Cardiac fibroblast (primary cell): Measurements from ENCODE around the gene SLC47A2.
A peak's percentile ranks its signal among the peaks of the same experiment; 100 is the strongest.
"Not testable (repeated sequence)": the region's sequence is repeated elsewhere in the genome, so short reads cannot be mapped to it uniquely, and the experiment has no call there.

Experiments used
- DNase-seq, 2 donors: peaks; one replicate each; pipeline versions ENCODE4 v3.0.0 to v3.0.0-alpha.2; 2010; ENCODE audit warnings: low read depth in 2 of 2
- H3K4me3 ChIP-seq, 2 donors: replicated peaks in 1 of 2; 1 replicate in 1 of 2; 2 replicates in 1 of 2; pipeline ENCODE4 v1.5.1; 2011; ENCODE audit warnings: low read depth in 2 of 2, low read length in 2 of 2, mild to moderate bottlenecking in 2 of 2, moderate library complexity in 1 of 2
- TF ChIP-seq, protein P1 (sequence below): IDR thresholded peaks from one replicate; pipeline ENCODE4 v1.5.1; 2011; ENCODE audit warnings: low read depth, mild to moderate bottlenecking, low read length, inconsistent platforms

SLC47A2 gene

DNA sequence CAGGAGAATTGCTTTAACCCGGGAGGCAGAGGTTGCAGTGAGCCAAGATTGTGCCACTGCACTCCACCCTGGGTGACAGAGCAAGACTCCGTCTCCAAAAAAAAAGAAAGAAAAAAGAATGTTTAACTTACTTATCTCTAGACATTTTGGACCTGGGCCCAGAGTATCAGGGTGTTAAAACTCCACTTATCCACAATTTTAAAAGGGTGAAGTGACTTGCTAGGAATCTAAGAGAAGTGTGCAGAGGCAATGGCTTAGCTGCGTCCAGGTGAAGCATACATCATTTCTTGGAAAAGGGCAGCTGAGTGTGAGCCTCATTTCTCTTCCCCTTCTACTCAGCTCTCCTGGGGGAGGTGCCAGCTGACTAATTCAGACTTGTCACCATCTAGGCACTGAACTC, 42.8 kb downstream of the SLC47A2 start:
- no peak overlapping the region for H3K4me3 ChIP-seq
- DNase-seq: no peak
- TF ChIP-seq, protein P1, sequence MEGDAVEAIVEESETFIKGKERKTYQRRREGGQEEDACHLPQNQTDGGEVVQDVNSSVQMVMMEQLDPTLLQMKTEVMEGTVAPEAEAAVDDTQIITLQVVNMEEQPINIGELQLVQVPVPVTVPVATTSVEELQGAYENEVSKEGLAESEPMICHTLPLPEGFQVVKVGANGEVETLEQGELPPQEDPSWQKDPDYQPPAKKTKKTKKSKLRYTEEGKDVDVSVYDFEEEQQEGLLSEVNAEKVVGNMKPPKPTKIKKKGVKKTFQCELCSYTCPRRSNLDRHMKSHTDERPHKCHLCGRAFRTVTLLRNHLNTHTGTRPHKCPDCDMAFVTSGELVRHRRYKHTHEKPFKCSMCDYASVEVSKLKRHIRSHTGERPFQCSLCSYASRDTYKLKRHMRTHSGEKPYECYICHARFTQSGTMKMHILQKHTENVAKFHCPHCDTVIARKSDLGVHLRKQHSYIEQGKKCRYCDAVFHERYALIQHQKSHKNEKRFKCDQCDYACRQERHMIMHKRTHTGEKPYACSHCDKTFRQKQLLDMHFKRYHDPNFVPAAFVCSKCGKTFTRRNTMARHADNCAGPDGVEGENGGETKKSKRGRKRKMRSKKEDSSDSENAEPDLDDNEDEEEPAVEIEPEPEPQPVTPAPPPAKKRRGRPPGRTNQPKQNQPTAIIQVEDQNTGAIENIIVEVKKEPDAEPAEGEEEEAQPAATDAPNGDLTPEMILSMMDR: no peak

DNA sequence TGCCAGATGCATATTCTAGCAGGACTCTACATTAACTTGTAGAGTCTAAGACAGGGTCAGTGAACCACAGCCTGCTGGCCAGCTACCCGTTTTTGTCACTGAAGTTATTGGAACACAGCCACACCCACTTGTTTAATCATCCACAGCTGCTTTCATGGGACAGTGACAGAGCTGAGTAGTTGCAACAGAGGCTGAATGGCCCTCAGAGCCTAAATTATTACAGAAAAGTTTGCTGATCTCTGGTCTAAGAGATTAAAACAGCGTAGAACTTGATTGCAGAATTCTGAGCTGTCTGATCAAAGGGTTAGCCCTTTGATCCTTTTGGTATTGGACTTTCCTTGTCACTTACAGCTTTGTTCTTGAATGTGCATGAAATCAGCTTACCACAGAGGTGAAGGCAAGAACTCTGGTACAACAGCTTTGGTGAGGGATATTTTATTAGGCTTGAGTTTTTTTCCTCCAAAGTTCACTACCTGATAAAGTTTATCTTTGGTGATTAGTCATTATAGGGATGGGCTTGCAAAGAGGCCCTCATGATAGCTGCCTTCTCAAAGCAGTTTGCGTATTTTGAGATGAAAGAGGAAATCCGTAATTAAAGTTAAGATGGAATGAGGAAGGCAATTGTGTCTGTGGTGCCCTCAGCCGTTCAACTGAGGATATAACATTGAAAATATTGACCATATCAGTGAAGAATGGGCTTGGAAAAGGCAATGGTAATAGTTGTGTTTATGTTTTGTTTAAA, 44.2 kb downstream of the SLC47A2 start:
- DNase-seq: peak; percentile 21 to 28
- no peak overlapping the region for H3K4me3 ChIP-seq
- TF ChIP-seq, protein P1: peak; percentile 3

DNA sequence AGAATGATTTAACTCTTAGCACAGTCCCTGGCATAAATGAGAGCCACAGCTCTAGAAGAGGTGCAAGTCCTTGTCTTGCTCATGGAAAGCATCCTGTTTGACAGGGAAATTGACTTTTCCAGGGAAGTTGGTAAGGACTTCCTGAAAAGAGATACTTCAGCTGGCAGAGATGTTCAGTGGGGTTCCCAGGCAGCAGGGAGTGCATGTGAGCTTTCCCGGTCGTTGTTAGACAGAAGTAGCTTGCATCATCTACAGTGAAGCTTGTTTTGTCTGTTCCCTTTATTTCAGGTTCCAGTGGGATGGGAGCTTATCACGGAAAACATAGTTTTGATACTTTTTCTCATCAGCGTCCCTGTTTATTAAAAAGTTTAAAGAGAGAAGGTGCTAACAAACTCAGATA, 45.0 kb downstream of the SLC47A2 start:
- peak in 1 of 2 donors; percentile 11 for DNase-seq
- H3K4me3 ChIP-seq: no peak overlapping the region
- TF ChIP-seq, protein P1: no peak

DNA sequence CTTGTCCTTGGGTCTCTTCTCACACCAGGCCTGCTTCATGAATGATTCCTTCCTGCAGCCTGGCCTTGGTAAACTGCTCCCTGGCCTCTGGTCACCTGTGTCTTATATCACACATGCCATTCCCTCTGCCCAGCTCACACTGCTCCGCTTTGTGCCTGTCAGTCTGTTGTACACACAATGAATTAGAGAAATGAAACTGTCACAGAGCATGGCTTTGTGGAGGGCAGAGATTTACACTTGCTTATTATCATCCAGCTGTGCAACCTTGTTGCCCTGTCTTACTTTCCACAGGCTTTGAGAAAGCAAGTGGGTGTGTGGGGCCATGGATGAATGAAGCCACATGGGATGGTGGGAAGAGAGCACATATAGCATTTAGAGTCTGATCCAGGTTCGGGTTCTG, 45.5 kb downstream of the SLC47A2 start:
- TF ChIP-seq, protein P1: no peak
- no peak overlapping the region for H3K4me3 ChIP-seq
- DNase-seq: no peak

DNA sequence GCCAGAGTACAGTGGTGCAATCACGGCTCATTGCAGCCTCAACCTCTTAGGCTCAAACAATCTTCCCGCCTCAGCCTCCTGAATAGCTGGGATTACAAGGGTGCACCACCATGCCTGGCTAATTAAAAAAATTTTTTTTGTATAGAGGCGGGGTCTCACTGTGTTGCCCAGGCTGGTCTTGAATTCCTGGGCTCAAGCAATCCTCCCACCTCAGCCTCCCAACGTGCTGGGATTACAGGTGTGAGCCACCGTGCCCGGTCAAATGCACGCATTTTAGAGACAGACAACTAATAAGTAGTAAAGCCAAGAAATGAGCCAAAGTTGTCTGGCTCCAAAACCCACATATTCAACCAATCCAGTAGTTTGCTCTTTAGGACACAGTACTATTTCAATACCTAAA, 46.7 kb downstream of the SLC47A2 start:
- H3K4me3 ChIP-seq, DNase-seq: not testable (repeated sequence)

DNA sequence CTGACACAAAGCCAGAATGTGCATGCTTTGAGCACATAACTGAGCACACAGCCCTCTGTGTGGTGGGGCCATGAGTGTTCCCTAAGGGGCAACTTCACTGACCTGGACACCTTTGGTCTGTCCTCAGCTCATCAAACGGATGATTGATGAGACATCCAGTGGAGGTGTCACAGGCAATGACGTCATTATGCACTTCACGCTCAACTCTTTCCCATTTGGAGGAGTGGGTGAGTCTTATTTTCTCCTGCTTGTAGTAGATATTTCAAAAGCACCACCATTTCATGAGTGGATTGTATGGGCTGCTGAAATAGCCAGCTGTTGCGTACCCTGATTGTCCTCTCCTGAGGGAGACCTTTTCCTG, 51.6 kb downstream of the SLC47A2 start:
- no peak overlapping the region for H3K4me3 ChIP-seq
- DNase-seq: no peak
- TF ChIP-seq, protein P1: no peak

DNA sequence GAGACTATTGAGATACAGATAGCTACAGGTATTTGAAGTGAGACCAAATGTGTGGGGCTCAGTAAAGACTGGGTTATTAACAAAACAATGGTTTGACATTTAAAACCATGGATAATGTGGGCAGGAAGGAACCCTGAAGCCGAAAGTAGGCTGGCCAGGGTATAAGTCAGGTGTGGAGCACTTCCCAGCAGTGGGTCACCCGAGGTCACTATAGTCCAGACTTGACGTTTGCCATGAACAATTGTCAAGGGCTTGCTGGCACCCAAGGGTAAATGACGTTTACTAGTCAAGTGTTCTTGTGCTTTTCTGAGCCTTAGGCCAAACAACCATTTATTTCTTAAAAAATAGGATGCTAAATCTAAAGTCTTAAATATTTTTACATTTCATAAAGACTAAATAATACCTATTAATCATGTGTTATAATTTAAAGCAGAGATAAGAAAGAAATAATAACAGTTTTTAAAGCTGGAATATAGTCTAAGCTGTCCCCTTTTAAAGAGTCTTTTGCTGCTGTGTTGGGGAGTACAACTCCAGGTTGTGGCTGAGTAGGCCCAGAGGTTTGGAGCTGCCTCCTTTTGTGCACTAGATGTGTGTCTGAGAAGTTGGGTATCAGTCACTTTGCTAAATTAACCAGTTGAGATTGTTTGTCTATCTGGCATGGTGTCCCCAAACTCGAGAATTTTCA, 52.1 kb downstream of the SLC47A2 start:
- no peak overlapping the region for H3K4me3 ChIP-seq
- TF ChIP-seq, protein P1: no peak
- DNase-seq: no peak
